Measurements from ENCODE around the gene CSNK1G2.

GRCh38 chr19:2013683-2013961 lies 72.7 kb downstream of the CSNK1G2 start:
- TF ChIP-seq POLR2A (IDR thresholded peaks at IDR 0.05) = no peak
- TF ChIP-seq, protein P1, sequence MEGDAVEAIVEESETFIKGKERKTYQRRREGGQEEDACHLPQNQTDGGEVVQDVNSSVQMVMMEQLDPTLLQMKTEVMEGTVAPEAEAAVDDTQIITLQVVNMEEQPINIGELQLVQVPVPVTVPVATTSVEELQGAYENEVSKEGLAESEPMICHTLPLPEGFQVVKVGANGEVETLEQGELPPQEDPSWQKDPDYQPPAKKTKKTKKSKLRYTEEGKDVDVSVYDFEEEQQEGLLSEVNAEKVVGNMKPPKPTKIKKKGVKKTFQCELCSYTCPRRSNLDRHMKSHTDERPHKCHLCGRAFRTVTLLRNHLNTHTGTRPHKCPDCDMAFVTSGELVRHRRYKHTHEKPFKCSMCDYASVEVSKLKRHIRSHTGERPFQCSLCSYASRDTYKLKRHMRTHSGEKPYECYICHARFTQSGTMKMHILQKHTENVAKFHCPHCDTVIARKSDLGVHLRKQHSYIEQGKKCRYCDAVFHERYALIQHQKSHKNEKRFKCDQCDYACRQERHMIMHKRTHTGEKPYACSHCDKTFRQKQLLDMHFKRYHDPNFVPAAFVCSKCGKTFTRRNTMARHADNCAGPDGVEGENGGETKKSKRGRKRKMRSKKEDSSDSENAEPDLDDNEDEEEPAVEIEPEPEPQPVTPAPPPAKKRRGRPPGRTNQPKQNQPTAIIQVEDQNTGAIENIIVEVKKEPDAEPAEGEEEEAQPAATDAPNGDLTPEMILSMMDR (IDR thresholded peaks at IDR 0.05) = no peak
